IMR-90 (cell line): ENCODE results near the gene TMPRSS11A. TPM values are rescaled to one million over a fixed set of nuclear protein-coding genes. Genes with fewer than 3 reads are reported as not detected.

ENCODE experiments used
- ATAC-seq: fragments of 200-7000 bp; cut with Tn5 transposase; 2 replicates; pipeline ENCODE4 v1.9.1; 2020; ENCODE audit warnings: low read depth, mild to moderate bottlenecking, moderate library complexity
- BruUV-seq: library from RNA; stranded (reverse); fragments of 400-500 nt; replicated peaks from 2 replicates; lab custom pipeline; 2021; lab: Mats Ljungman, UMichigan
- CTCF ChIA-PET: fragments of 300-600 bp; formaldehyde crosslinking; extraction: SDS; loops from one replicate; lab custom pipeline; 2021; ENCODE audit warnings: antibody characterized with exemption; lab: Yijun Ruan, JAX
- POLR2A ChIA-PET: fragments of 300-600 bp; sonication (Branson Sonifier 250); formaldehyde crosslinking; loops from one replicate; lab custom pipeline; 2022; ENCODE audit warnings: antibody characterized with exemption; ENCODE audit not compliant: unreplicated experiment; lab: Charles Lee
- DNase-seq: peaks from one replicate; pipeline ENCODE4 v3.0.0; 2013
- H2AFZ ChIP-seq: replicated peaks from 2 replicates; pipeline ENCODE3; 2013; ENCODE audit warnings: low read length, mild to moderate bottlenecking; ENCODE audit not compliant: poor library complexity
- H2AK5ac ChIP-seq: 2 replicates; pipeline ENCODE4 v1.6.1; 2013; ENCODE audit warnings: low read depth, low read length, inconsistent platforms
- H2AK9ac ChIP-seq: replicated peaks from 2 replicates; pipeline ENCODE3; 2013; ENCODE audit warnings: mild to moderate bottlenecking, low read depth, low read length, moderate library complexity; ENCODE audit not compliant: poor library complexity
- H2BK120ac ChIP-seq: 2 replicates; pipeline ENCODE4 v1.6.1; 2013; ENCODE audit warnings: low read depth, low read length, inconsistent platforms
- H2BK15ac ChIP-seq: 3 replicates; pipeline ENCODE4 v1.6.1; 2013; ENCODE audit warnings: low read depth, low read length, inconsistent platforms
- H2BK20ac ChIP-seq: 2 replicates; pipeline ENCODE4 v1.6.1; 2013; ENCODE audit warnings: low read depth, mild to moderate bottlenecking, inconsistent platforms, low read length, moderate library complexity
- H2BK5ac ChIP-seq: 2 replicates; pipeline ENCODE4 v1.6.1; 2013; ENCODE audit warnings: mild to moderate bottlenecking, low read depth, low read length, inconsistent platforms; ENCODE audit not compliant: poor library complexity, severe bottlenecking
- H3K14ac ChIP-seq: replicated peaks from 2 replicates; pipeline ENCODE4 v1.6.1; 2013; ENCODE audit warnings: low read depth, low read length, inconsistent platforms
- H3K18ac ChIP-seq: 2 replicates; pipeline ENCODE4 v1.6.1; 2013; ENCODE audit warnings: low read depth, low read length, control low read depth
- H3K23ac ChIP-seq: 2 replicates; pipeline ENCODE4 v1.6.1; 2013; ENCODE audit warnings: low read depth, low read length, inconsistent platforms
- H3K27ac ChIP-seq: 2 replicates; pipeline ENCODE4 v1.5.1; 2013; ENCODE audit warnings: mild to moderate bottlenecking, control low read depth, low read length; ENCODE audit not compliant: insufficient read depth
- H3K27me3 ChIP-seq: 2 replicates; pipeline ENCODE4 v1.6.1; 2013; ENCODE audit warnings: low read length; ENCODE audit not compliant: control insufficient read depth, insufficient read depth
- H3K36me3 ChIP-seq: 2 replicates; pipeline ENCODE4 v1.6.1; 2013; ENCODE audit warnings: low read length, mixed read lengths; ENCODE audit not compliant: control insufficient read depth, insufficient read depth
- H3K4ac ChIP-seq: 2 replicates; pipeline ENCODE4 v1.6.1; 2013; ENCODE audit warnings: low read depth, low read length, inconsistent platforms
- H3K4me1 ChIP-seq: 2 replicates; pipeline ENCODE4 v1.6.1; 2013; ENCODE audit warnings: low read length, mixed read lengths; ENCODE audit not compliant: control insufficient read depth, insufficient read depth
- H3K4me2 ChIP-seq: 2 replicates; pipeline ENCODE4 v1.6.1; 2013; ENCODE audit warnings: low read depth, mild to moderate bottlenecking, control low read depth, low read length, moderate library complexity
- H3K4me3 ChIP-seq: 2 replicates; pipeline ENCODE4 v1.5.1; 2013; ENCODE audit warnings: low read depth, mild to moderate bottlenecking, control low read depth, low read length, moderate library complexity; ENCODE audit not compliant: insufficient read depth
- H3K56ac ChIP-seq: 2 replicates; pipeline ENCODE4 v1.6.1; 2013; ENCODE audit warnings: low read length, inconsistent platforms; ENCODE audit not compliant: insufficient read depth; ENCODE audit errors: extremely low read depth
- H3K79me1 ChIP-seq, 2 experiments: 2 replicates each; pipeline ENCODE4 v1.6.1; 2013; ENCODE audit warnings: low read length in 2 of 2, inconsistent platforms in 1 of 2, low read depth in 1 of 2
- H3K9ac ChIP-seq: 2 replicates; pipeline ENCODE4 v1.6.1; 2013; ENCODE audit warnings: low read depth, low read length, control low read depth
- H3K9me1 ChIP-seq: 2 replicates; pipeline ENCODE4 v1.6.1; 2013; ENCODE audit warnings: low read length, inconsistent platforms; ENCODE audit not compliant: insufficient read depth
- H3K9me3 ChIP-seq: 2 replicates; pipeline ENCODE4 v1.6.1; 2013; ENCODE audit warnings: low read length; ENCODE audit not compliant: control insufficient read depth, insufficient read depth
- H4K20me1 ChIP-seq: 2 replicates; pipeline ENCODE4 v1.6.1; 2013; ENCODE audit warnings: low read length, inconsistent platforms; ENCODE audit not compliant: insufficient read depth
- H4K5ac ChIP-seq: 2 replicates; pipeline ENCODE4 v1.6.1; 2013; ENCODE audit warnings: mild to moderate bottlenecking, low read depth, low read length, control low read depth
- H4K8ac ChIP-seq, 2 experiments: 2 replicates each; pipeline ENCODE4 v1.6.1; 2013; ENCODE audit warnings: low read depth in 2 of 2, low read length in 2 of 2, control low read depth in 1 of 2, inconsistent platforms in 1 of 2
- H4K91ac ChIP-seq: 2 replicates; pipeline ENCODE4 v1.6.1; 2013; ENCODE audit warnings: low read depth, low read length, inconsistent platforms; ENCODE audit not compliant: insufficient read depth
- BHLHE40 ChIP-seq: fragments of 150-350 bp; IDR thresholded peaks from 2 replicates; pipeline ENCODE4 v1.6.1; 2016; ENCODE audit warnings: mild to moderate bottlenecking, low read depth, low read length
- CEBPB ChIP-seq: IDR thresholded peaks from 2 replicates; pipeline ENCODE4 v1.6.1; 2012; ENCODE audit warnings: low read depth, low read length, improper control_type of control experiment
- CTCF ChIP-seq: conservative IDR thresholded peaks from 2 replicates; pipeline ENCODE4 v1.5.1; 2012; ENCODE audit warnings: mild to moderate bottlenecking, low read depth, low read length, improper control_type of control experiment
- POLR2A ChIP-seq: IDR thresholded peaks from 2 replicates; pipeline ENCODE4 v1.6.1; 2012; ENCODE audit warnings: mild to moderate bottlenecking, low read depth, low read length
- RCOR1 ChIP-seq: IDR thresholded peaks from 2 replicates; pipeline ENCODE4 v1.6.1; 2012; ENCODE audit warnings: mild to moderate bottlenecking, low read length, improper control_type of control experiment; ENCODE audit not compliant: insufficient replicate concordance
- WGBS, 2 experiments: methylation state at CpG; one replicate each; pipeline versions ENCODE4 v1.1.5 to v1.1.7; 2013; ENCODE audit warnings: missing lambda C conversion rate in 2 of 2; ENCODE audit not compliant: insufficient read length in 1 of 2; ENCODE audit errors: extremely low coverage in 2 of 2; 5-methylcytosine and 5-hydroxymethylcytosine counted together
- dilution Hi-C: fragments of 300-500 bp; cut with HindIII; formaldehyde crosslinking; loops from one replicate; pipeline ENCODE4 v1.14.3; 2018; ENCODE audit warnings: low sequenced_read_pairs; ENCODE audit not compliant: unreplicated experiment
- in situ Hi-C: fragments of 300-500 bp; cut with MboI; formaldehyde crosslinking; loops from 3 replicates; pipeline ENCODE4 v1.14.3; 2019; ENCODE audit warnings: low sequenced_read_pairs, inconsistent platforms, mixed read lengths
- intact Hi-C: fragments of 100-400 bp; cut with micrococcal nuclease; formaldehyde crosslinking; loops from 2 replicates; pipeline ENCODE4 v1.10.0; 2022
- polyA plus RNA-seq, 3 experiments: library from polyadenylated mRNA; depleted of rRNA; stranded (reverse); fragments of >200 nt; gene quantifications; 2 replicates each; pipeline ENCODE4 v1.2.3, GENCODE V29; 2012; ENCODE audit warnings: low replicate concordance in 1 of 3
- total RNA-seq: library from RNA; depleted of rRNA; stranded (reverse); fragments of >200 nt; gene quantifications from 2 replicates; pipeline ENCODE4 v1.2.3, GENCODE V29; 2012

The TMPRSS11A gene
- total and polyA plus RNA-seq, 2 of the 4 experiments (the other 2 are of a cell fraction): not detected

- Histone ChIP-seq H3K9me1 (no peaks in the 10 kb centered on the region), H3K27me3 (no peaks in the 10 kb centered on the region), H2BK5ac (no peak overlapping the region), H3K4me3 (no peak overlapping the region), H3K14ac (no peak overlapping the region), H4K20me1 (no peaks in the 10 kb centered on the region), H4K8ac (no peak overlapping the region), H2AK5ac (no peak overlapping the region), H2BK20ac (no peak overlapping the region), H2AFZ (no peak overlapping the region), H3K23ac (no peak overlapping the region), H3K27ac (no peak overlapping the region), H2AK9ac (no peak overlapping the region), H3K56ac (no peak overlapping the region), H3K36me3 (no peaks in the 10 kb centered on the region), H3K79me1 (no peaks in the 10 kb centered on the region), H2BK120ac (no peak overlapping the region), H3K18ac (no peak overlapping the region), H3K4me2 (no peak overlapping the region), H3K4ac (no peak overlapping the region), H3K9me3 (no peaks in the 10 kb centered on the region), H2BK15ac (no peak overlapping the region), H3K4me1 (0 out of 2 replicates have a peak, but pooled peaks cover 2% of the 10 kb centered on the region), H3K9ac (no peak overlapping the region), H4K5ac (no peak overlapping the region), H4K91ac (no peak overlapping the region)
- intact Hi-C loops: no loop called here
- DNase-seq: no peak
- in situ Hi-C loops: loop anchor here (5.0 to 10.0 kb wide), 2 partner anchors 34 to 302 kb away; no protein-coding TSS in a partner anchor
- WGBS, 2 experiments: no CpG with 5 or more reads among the region's 1 CpG
- dilution Hi-C loops: no loop called here
- no TSS peak for BruUV-seq
- TF ChIP-seq BHLHE40 (no peak), POLR2A (no peak), RCOR1 (no peak), CEBPB (no peak), CTCF (no peak)
- ChIA-PET CTCF (no interaction called here), POLR2A (no interaction called here)
- ATAC-seq: no peak
These were observed 90.2 kb downstream of the TMPRSS11A start for GRCh38 chr4:67873116-67873515.
